Left ventricle myocardium inferior (tissue), 1 donor: ENCODE data around the gene C1QC. TPM values are rescaled to one million over a fixed set of nuclear protein-coding genes. Genes with fewer than 3 reads are reported as not detected.

Source experiments
- DNase-seq: peaks from one replicate; pipeline ENCODE4 v3.0.0-alpha.2; 2020
- H3K27ac ChIP-seq: fragments of 200-600 bp; replicated peaks from 2 replicates; pipeline ENCODE4 v1.8.0; 2021
- H3K27me3 ChIP-seq: fragments of 200-600 bp; 2 replicates; pipeline ENCODE4 v1.8.0; 2021; ENCODE audit warnings: low read depth
- H3K36me3 ChIP-seq: fragments of 200-600 bp; 2 replicates; pipeline ENCODE4 v1.8.0; 2021
- H3K4me1 ChIP-seq: fragments of 200-600 bp; 2 replicates; pipeline ENCODE4 v1.8.0; 2021
- H3K4me3 ChIP-seq: fragments of 200-600 bp; 2 replicates; pipeline ENCODE4 v1.8.0; 2021; ENCODE audit warnings: mild to moderate bottlenecking, moderate library complexity
- H3K9me3 ChIP-seq: fragments of 200-600 bp; replicated peaks from 2 replicates; pipeline ENCODE4 v1.8.0; 2021
- intact Hi-C: fragments of 100-400 bp; cut with micrococcal nuclease; formaldehyde crosslinking; loops from one replicate; pipeline ENCODE4 v1.11.0; 2022
- total RNA-seq: library from RNA; stranded (reverse); fragmentation: NEBNext Ultra II Directional; extraction: Animal tissue kit (Norgen Biotek cat#: 25700); gene quantifications from one replicate; pipeline ENCODE4 v1.2.1, GENCODE V29; 2021
- TF ChIP-seq, protein P1 (sequence below): fragments of 200-600 bp; IDR thresholded peaks from 2 replicates; pipeline ENCODE4 v1.8.0; 2021; ENCODE audit warnings: antibody characterized with exemption, mild to moderate bottlenecking, borderline replicate concordance
- donor health status: DM: no; HTN: yes; CAD: no; lungs with severe emphysema.

C1QC gene
- total RNA-seq, 1 donor from 2014 or later = 76.6 TPM

DNA sequence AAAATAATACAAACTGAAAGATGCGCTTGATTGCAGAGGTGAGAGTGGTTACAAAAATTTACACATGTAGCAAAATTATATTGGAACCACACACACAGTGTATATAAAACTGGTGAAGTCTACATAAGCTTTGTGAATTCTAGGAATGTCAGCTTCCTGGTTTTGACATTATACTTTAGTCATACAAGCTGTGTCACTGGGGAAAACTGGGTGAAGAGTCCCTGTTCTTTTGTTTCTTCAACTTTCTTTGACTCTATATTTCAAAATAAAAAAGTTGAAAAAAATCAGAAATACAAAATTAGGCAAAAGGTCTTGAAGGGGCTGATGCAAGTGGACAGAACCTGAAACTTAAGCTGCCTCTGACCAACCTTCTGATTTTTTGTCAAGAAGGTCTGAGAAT, 3.0 kb downstream of the C1QC start:
- no peaks in the 10 kb centered on the region for H3K9me3 ChIP-seq
- no peaks in the 10 kb centered on the region for H3K36me3 ChIP-seq
- peaks cover 4% of the 10 kb centered on the region for H3K4me1 ChIP-seq
- intact Hi-C loops = no loop called here
- peak overlapping the region; percentile 46 for H3K4me3 ChIP-seq
- no peak overlapping the region for H3K27ac ChIP-seq
- no peak for DNase-seq
- TF ChIP-seq, protein P1, sequence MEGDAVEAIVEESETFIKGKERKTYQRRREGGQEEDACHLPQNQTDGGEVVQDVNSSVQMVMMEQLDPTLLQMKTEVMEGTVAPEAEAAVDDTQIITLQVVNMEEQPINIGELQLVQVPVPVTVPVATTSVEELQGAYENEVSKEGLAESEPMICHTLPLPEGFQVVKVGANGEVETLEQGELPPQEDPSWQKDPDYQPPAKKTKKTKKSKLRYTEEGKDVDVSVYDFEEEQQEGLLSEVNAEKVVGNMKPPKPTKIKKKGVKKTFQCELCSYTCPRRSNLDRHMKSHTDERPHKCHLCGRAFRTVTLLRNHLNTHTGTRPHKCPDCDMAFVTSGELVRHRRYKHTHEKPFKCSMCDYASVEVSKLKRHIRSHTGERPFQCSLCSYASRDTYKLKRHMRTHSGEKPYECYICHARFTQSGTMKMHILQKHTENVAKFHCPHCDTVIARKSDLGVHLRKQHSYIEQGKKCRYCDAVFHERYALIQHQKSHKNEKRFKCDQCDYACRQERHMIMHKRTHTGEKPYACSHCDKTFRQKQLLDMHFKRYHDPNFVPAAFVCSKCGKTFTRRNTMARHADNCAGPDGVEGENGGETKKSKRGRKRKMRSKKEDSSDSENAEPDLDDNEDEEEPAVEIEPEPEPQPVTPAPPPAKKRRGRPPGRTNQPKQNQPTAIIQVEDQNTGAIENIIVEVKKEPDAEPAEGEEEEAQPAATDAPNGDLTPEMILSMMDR = no peak
- peaks cover 40% of the 10 kb centered on the region for H3K27me3 ChIP-seq

DNA sequence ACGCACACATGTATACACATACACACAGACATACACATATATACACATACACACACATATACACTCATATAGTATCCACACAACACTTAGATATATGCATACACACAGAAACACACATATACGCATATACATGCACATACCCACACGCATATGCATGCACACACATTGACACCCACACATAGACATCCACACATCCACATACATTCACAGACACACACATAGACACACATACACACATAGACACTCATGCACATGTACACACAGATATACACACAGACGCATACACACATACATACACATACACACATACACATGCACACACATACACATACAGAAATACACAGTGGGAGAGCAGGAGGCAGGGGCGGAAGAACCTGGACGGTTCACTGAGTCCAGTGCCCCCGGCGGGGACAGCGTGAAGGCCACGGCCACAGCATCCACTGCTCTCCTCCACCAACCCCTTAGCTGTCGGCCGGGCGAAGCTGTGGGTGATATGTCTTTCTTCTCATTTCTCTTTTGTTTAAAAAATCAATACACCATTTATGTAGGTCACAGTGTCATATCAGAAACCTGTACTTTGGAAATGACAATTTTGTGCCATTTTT, 6.8 kb downstream of the C1QC start:
- Histone ChIP-seq H3K27me3 (peaks cover 56% of the 10 kb centered on the region), H3K9me3 (no peaks in the 10 kb centered on the region), H3K36me3 (no peaks in the 10 kb centered on the region), H3K4me1 (no peaks in the 10 kb centered on the region), H3K27ac (no peak overlapping the region), H3K4me3 (no peak overlapping the region)
- intact Hi-C loops = no loop called here
- DNase-seq = no peak
- TF ChIP-seq, protein P1 = no peak

DNA sequence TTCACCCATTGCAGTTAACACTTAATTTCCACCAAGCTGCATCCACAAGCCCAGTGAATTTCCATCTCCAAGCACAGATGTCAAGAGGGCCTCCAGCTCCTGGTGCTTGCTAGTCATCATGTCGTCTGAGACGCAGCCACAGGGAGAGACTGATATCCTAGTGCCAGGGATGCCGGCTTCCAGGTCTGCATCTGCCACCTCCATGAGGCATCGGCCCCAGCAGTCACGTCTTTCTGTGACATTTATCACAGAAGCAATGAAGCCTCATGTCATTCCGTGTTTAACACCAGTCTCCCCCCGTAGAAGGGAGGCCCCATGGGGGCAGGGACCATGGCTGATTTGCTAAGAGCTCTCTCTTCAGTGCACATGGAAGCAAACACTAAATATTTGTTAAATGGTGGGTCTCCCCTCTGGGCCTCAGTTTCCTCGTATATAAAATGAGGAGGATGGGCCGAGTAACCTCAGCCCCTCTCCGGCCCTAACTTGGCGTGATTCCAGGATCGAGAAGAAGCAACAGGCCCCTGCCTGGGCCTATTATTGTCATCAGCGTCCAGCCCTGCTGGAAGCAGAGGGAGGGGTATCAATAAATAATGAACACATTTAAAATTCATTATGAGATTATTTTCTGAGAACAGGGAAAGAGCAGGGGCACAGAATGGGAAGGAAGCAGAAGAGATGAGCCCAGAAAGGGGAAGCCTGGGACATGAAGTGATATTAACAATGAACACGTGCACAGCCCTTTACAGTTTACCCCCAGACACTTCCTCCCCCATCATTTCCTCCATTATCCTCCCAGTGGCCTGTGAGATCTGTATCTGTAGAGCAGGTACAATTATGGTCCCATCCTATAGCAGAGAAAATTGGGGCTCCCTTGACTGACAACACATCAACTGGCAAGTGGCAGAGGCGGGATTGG, 8.8 kb downstream of the C1QC start:
- no peak overlapping the region for H3K4me3 ChIP-seq
- H3K4me1 ChIP-seq = no peaks in the 10 kb centered on the region
- H3K27ac ChIP-seq = peak overlapping the region; percentile 27
- TF ChIP-seq, protein P1 = no peak
- H3K27me3 ChIP-seq = peaks cover 71% of the 10 kb centered on the region
- intact Hi-C loops = no loop called here
- no peaks in the 10 kb centered on the region for H3K36me3 ChIP-seq
- DNase-seq = no peak
- H3K9me3 ChIP-seq = no peaks in the 10 kb centered on the region

DNA sequence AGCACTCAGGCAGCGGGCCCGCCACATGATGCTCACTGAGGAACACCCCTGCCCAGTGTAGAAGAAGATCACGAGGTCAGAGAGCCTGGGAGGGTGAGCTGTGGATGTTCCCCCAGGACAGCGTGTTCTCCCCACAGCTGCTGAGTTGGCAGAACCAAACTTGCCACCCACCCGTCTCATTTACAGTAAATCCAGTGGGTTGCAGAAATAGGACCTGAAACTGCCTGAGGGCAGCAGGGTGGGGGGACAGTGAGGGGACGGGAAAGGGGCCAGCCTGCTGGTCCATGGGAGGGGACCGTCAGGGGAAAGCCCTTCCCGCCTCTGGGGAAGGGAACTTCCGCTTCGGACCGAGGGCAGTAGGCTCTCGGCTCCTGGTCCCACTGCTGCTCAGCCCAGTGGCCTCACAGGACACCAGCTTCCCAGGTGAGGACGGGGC, 9.5 kb downstream of the C1QC start, which contains the start of gene C1QB:
Gene C1QB (plus strand): TSS at position 356 of the 436 bp plus-strand sequence. CDS start 6,227 bp downstream, outside the sequence.
- H3K36me3 ChIP-seq = no peaks in the 10 kb centered on the region
- peak within 1 kb of the TSS; percentile 51 for H3K4me3 ChIP-seq
- DNase-seq = peak; percentile 59
- H3K9me3 ChIP-seq = no peaks in the 10 kb centered on the region
- peaks cover 78% of the 10 kb centered on the region for H3K27me3 ChIP-seq
- H3K27ac ChIP-seq = peak within 1 kb of the TSS; percentile 55
- TF ChIP-seq, protein P1 = no peak
- no peaks in the 10 kb centered on the region for H3K4me1 ChIP-seq
- intact Hi-C loops = no loop called here

DNA sequence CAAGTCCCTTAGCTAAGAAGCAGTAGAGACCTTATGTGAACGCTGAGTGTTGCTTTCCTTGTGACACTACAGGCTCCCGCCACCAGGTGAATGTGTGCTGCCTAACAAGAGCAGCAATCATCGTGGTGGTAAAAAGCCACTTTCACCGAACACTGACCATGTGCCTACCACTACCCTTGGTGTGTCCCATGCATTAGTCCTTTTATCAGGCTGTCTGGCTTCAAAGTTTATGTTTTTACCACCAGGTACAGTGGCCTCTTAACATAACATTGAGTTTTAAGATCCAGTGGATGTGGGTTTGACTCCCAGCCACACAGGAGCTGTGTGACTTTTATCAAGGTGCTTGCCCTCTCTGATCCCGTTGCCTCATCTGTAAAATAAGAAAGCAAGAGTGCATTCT, 11.3 kb downstream of the C1QC start:
- Histone ChIP-seq H3K4me3 (peak overlapping the region; percentile 51), H3K27me3 (peaks cover 71% of the 10 kb centered on the region), H3K4me1 (no peaks in the 10 kb centered on the region), H3K27ac (peak overlapping the region; percentile 55), H3K36me3 (no peaks in the 10 kb centered on the region), H3K9me3 (no peaks in the 10 kb centered on the region)
- TF ChIP-seq, protein P1 = no peak
- intact Hi-C loops = no loop called here
- DNase-seq = no peak
